GM23248 (cell line): Measurements from ENCODE around the gene SHCBP1. TPM values are rescaled to one million over a fixed set of nuclear protein-coding genes. Genes with fewer than 3 reads are reported as not detected.
"Not testable (repeated sequence)": the region's sequence is repeated elsewhere in the genome, so short reads cannot be mapped to it uniquely, and the experiment has no call there.

Experiments
- DNase-seq: peaks from one replicate; pipeline ENCODE4 v3.0.0-alpha.2; 2015
- H2AFZ ChIP-seq: fragments of 200-600 bp; sonication (generic); 2 replicates; pipeline ENCODE4 v1.6.1; 2016; ENCODE audit warnings: antibody characterized with exemption
- H3F3A ChIP-seq: fragments of 200-600 bp; sonication (generic); 2 replicates; pipeline ENCODE4 v1.6.1; 2016; ENCODE audit warnings: mild to moderate bottlenecking, antibody characterized with exemption, mixed run types; ENCODE audit not compliant: insufficient read depth
- H3K27ac ChIP-seq: fragments of 200-600 bp; sonication (generic); 2 replicates; pipeline ENCODE4 v1.5.1; 2016; ENCODE audit warnings: mild to moderate bottlenecking
- H3K27me3 ChIP-seq: fragments of 200-600 bp; sonication (generic); replicated peaks from 2 replicates; pipeline ENCODE4 v1.6.1; 2016; ENCODE audit warnings: mild to moderate bottlenecking; ENCODE audit not compliant: insufficient read depth
- H3K36me3 ChIP-seq: fragments of 200-600 bp; sonication (generic); 2 replicates; pipeline ENCODE4 v1.6.1; 2016; ENCODE audit warnings: low read depth, mild to moderate bottlenecking
- H3K4me1 ChIP-seq: fragments of 200-600 bp; sonication (generic); 2 replicates; pipeline ENCODE4 v1.6.1; 2016; ENCODE audit warnings: mild to moderate bottlenecking; ENCODE audit not compliant: insufficient read depth
- H3K4me2 ChIP-seq: fragments of 200-600 bp; sonication (generic); one replicate; pipeline ENCODE4 v1.6.1; 2016; ENCODE audit warnings: mild to moderate bottlenecking; ENCODE audit not compliant: unreplicated experiment
- H3K4me3 ChIP-seq: fragments of 200-600 bp; sonication (generic); 2 replicates; pipeline ENCODE4 v1.5.1; 2016; ENCODE audit warnings: mild to moderate bottlenecking
- H3K79me2 ChIP-seq: fragments of 200-600 bp; sonication (generic); 2 replicates; pipeline ENCODE4 v1.6.1; 2016; ENCODE audit warnings: mild to moderate bottlenecking; ENCODE audit not compliant: insufficient read depth
- H3K9ac ChIP-seq: fragments of 200-600 bp; sonication (generic); 2 replicates; pipeline ENCODE4 v1.6.1; 2016; ENCODE audit warnings: mild to moderate bottlenecking
- H3K9me2 ChIP-seq: fragments of 200-600 bp; sonication (generic); 2 replicates; pipeline ENCODE4 v1.6.1; 2016; ENCODE audit warnings: mixed run types, mild to moderate bottlenecking, moderate library complexity; ENCODE audit not compliant: insufficient read depth
- H3K9me3 ChIP-seq: fragments of 200-600 bp; sonication (generic); one replicate; pipeline ENCODE4 v1.6.1; 2017; ENCODE audit warnings: low read depth
- H4K20me1 ChIP-seq: fragments of 200-600 bp; sonication (generic); 2 replicates; pipeline ENCODE4 v1.6.0; 2016; ENCODE audit not compliant: insufficient read depth
- EZH2 ChIP-seq: fragments of 200-600 bp; sonication (generic); IDR thresholded peaks from 2 replicates; pipeline ENCODE4 v1.6.1; 2018; ENCODE audit warnings: antibody characterized with exemption, mild to moderate bottlenecking; ENCODE audit not compliant: insufficient read depth, poor library complexity, severe bottlenecking
- EZH2phosphoT487 ChIP-seq: fragments of 200-600 bp; sonication (generic); IDR thresholded peaks from 2 replicates; pipeline ENCODE4 v1.6.1; 2018; ENCODE audit warnings: antibody characterized with exemption, moderate library complexity, mild to moderate bottlenecking, low read depth; ENCODE audit not compliant: insufficient read depth
- WGBS, 2 experiments: methylation state at CpG; one replicate each; pipeline ENCODE4 v1.1.6; 2015 to 2017; ENCODE audit warnings: low lambda C conversion rate in 2 of 2, low coverage in 1 of 2; ENCODE audit errors: missing lambda C conversion rate in 2 of 2; 5-methylcytosine and 5-hydroxymethylcytosine counted together
- in situ Hi-C: fragments of 300-500 bp; cut with MboI; formaldehyde crosslinking; loops from 2 replicates; pipeline ENCODE4 v1.15.0; 2020
- polyA plus RNA-seq: library from polyadenylated mRNA; unstranded; fragments of >200 nt; fragmentation: Nextera tagmentation; extraction: Ambion mirVana; gene quantifications from 2 replicates; pipeline ENCODE4 v1.2.1, GENCODE V29; 2016
- total RNA-seq: library from RNA; depleted of rRNA; stranded (reverse); fragments of >200 nt; shearing (Covaris generic); gene quantifications from 2 replicates; pipeline ENCODE4 v1.2.3, GENCODE V29; 2014

Gene SHCBP1
- total and polyA plus RNA-seq, 2 experiments from 2014 or later, result 17.1 to 19.1 TPM

DNA sequence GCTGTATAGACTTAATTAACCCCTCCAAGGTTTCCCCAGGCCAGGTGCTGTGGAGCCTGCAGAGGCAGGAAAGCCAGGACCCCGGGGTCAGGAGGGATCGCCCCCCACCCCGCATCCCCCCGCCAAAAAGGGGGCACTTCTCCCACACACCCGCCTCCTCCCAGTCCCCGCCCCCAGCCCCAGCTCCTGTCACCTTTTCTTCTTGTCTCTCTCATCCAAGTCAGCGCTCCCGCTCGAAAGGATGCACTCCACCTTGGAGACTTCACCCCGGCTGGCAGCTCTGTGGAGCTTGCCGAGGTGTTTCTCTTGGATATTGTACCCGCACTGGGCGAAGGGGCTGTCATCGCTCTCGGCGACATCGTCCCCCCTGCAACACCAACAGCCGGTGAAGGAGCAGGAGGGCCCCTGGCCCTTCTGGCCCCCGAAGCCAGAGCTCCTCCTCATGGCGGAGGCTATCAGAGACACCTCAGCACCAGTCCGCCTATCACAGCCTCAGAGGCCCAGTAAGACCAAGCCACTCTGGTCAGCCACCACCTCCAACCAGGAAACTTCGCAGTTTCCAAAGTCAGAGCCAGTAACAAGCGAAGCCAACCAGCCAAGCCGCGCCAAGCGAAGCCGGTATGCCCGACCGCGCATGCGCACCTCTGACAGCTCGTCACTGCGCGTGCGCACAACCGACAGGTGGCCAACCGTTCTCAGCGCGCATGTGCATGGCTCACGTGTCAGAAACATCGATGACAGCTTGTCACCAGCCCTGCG is 52.5 kb downstream of the SHCBP1 start:
- no peaks in the 10 kb centered on the region for H3K36me3 ChIP-seq
- H4K20me1 ChIP-seq, result no peaks in the 10 kb centered on the region
- no peak overlapping the region for H2AFZ ChIP-seq
- H3K9me3 ChIP-seq, result no peaks in the 10 kb centered on the region
- H3F3A ChIP-seq, result no peaks in the 10 kb centered on the region
- H3K9me2 ChIP-seq, result no peaks in the 10 kb centered on the region
- in situ Hi-C loops, result no loop called here
- WGBS, 2 experiments, result 85 to 86% methylated on average over 37 to 42 of the region's 42 CpGs
- no peak overlapping the region for H3K4me3 ChIP-seq
- no peaks in the 10 kb centered on the region for H3K27me3 ChIP-seq
- no peak overlapping the region for H3K27ac ChIP-seq
- TF ChIP-seq EZH2, result no peak
- no peaks in the 10 kb centered on the region for H3K79me2 ChIP-seq
- no peak for DNase-seq
- no peaks in the 10 kb centered on the region for H3K4me1 ChIP-seq
- no peak overlapping the region for H3K4me2 ChIP-seq
- no peak overlapping the region for H3K9ac ChIP-seq

DNA sequence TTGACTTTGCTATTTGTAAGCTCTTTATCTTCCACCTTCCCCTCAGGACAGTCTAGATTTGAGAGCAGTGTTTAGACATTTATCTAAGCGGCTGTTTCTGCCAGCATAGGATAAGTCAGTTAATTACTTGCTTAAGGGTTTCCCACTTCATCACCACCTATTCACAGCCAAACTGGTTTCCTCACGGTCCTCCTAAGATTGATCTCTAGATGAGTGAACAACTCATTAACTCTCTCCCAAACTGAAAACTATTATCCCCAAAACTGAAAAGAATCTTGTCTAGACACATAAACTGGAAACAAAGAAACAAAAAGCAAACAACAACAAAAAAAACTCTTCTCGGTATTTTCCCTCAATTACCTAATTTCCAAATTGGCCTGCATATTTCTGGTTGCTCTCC is 58.2 kb downstream of the SHCBP1 start:
- in situ Hi-C loops, result no loop called here
- no peaks in the 10 kb centered on the region for H3K9me3 ChIP-seq
- no peaks in the 10 kb centered on the region for H3K4me1 ChIP-seq
- DNase-seq, result no peak
- no peak overlapping the region for H3K4me3 ChIP-seq
- no peaks in the 10 kb centered on the region for H3F3A ChIP-seq
- no peaks in the 10 kb centered on the region for H3K36me3 ChIP-seq
- no peak overlapping the region for H3K4me2 ChIP-seq
- H3K79me2 ChIP-seq, result no peaks in the 10 kb centered on the region
- H2AFZ ChIP-seq, result no peak overlapping the region; the same call in 1 of the 2 replicates
- H3K27ac ChIP-seq, result no peak overlapping the region
- no peaks in the 10 kb centered on the region for H3K27me3 ChIP-seq
- H3K9ac ChIP-seq, result no peak overlapping the region
- 63 to 65% methylated on average over 3 of the region's 3 CpGs for WGBS, 2 experiments
- no peak for TF ChIP-seq EZH2
- H4K20me1 ChIP-seq, result no peaks in the 10 kb centered on the region
- H3K9me2 ChIP-seq, result no peaks in the 10 kb centered on the region

DNA sequence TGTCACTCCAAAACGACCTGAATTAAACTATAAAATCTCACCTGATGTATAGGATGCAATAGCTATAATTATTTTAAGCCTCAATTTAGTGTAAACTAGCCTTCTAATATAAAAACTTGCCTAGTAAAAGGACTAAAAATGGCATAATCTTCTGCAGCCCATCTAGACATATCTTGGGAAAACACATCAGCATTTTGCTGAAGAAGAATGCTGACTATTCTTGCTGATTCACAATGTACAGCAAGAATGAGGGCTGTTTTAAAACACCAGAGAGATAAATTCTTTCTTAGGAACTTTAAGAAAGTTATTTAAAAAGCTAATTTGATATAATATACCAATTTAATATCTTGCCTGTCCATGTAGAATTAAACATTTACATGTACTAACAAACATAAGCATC is 63.2 kb downstream of the SHCBP1 start:
- DNase-seq, result no peak
- no peak for TF ChIP-seq EZH2phosphoT487
- no peak for TF ChIP-seq EZH2
- in situ Hi-C loops, result no loop called here

DNA sequence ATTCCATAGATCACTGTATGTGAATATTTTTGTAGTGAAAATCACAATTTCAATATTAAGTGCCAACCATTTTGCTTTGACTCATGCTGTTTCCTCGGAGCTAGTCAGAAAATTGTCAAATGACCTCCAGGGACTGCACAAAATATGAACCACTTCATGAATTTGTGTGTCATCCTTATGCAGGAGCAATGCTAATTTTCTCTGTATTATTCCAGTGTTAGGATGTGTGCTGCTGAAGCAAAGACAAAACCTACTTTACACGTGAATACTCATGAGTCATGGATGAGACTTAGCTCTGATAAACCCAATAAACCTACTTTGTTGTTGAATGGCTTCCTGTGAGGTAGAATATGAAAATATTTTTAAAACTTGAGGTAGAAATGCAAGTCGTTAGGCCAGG is 65.2 kb downstream of the SHCBP1 start:
- peak overlapping the region; percentile 34; the same call in 1 of the 2 replicates for H2AFZ ChIP-seq
- in situ Hi-C loops, result no loop called here
- DNase-seq, result peak; percentile 57
- H3K36me3 ChIP-seq, result no peaks in the 10 kb centered on the region
- no peaks in the 10 kb centered on the region for H3K79me2 ChIP-seq
- no peak overlapping the region for H3K4me3 ChIP-seq
- no peak overlapping the region for H3K27ac ChIP-seq
- TF ChIP-seq EZH2, result no peak
- TF ChIP-seq EZH2phosphoT487, result no peak
- 14 to 19% methylated on average over 3 of the region's 3 CpGs for WGBS, 2 experiments
- no peaks in the 10 kb centered on the region for H3K27me3 ChIP-seq
- peaks cover 4% of the 10 kb centered on the region; the same call in 1 of the 2 replicates for H3K4me1 ChIP-seq
- no peak overlapping the region for H3K9ac ChIP-seq
- H3K4me2 ChIP-seq, result no peak overlapping the region
- H3F3A ChIP-seq, result peaks cover 8% of the 10 kb centered on the region; the same call in 1 of the 2 replicates
- no peaks in the 10 kb centered on the region for H3K9me3 ChIP-seq
- H3K9me2 ChIP-seq, result no peaks in the 10 kb centered on the region
- no peaks in the 10 kb centered on the region for H4K20me1 ChIP-seq

More for the DNA sequence above, 63.2 kb downstream of the SHCBP1 start:
- Histone ChIP-seq H3K4me2 (no peak overlapping the region), H3F3A (peaks cover 8% of the 10 kb centered on the region; the same call in 1 of the 2 replicates), H4K20me1 (no peaks in the 10 kb centered on the region), H3K79me2 (no peaks in the 10 kb centered on the region), H3K27ac (no peak overlapping the region), H2AFZ (peak overlapping the region; percentile 32; the same call in 1 of the 2 replicates), H3K27me3 (no peaks in the 10 kb centered on the region), H3K9me3 (no peaks in the 10 kb centered on the region), H3K4me3 (no peak overlapping the region), H3K36me3 (no peaks in the 10 kb centered on the region), H3K9ac (no peak overlapping the region), H3K9me2 (no peaks in the 10 kb centered on the region), H3K4me1 (peaks cover 4% of the 10 kb centered on the region; the same call in 1 of the 2 replicates)
- 21 to 32% methylated on average over 1 of the region's 1 CpG for WGBS, 2 experiments

DNA sequence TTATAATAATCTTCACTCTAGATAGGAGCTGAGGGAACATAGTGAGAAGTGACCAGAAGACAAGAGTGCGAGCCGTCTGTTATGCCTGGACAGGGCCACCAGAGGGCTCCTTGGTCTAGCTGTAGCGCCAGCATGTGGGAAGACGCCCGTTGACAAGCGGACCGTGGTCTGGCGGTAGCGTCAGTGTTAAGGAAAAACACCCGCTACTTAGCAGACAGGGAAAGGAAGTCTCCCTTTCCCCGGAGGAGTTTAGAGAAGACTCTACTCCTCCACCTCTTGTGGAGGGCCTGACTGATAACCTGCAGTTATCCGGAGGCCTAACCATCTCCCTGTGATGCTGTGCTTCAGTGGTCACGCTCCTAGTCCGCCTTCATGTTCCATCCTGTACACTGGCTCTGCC is 66.7 kb downstream of the SHCBP1 start:
- H3K27ac ChIP-seq, H3K79me2 ChIP-seq, H3K9me3 ChIP-seq, H3K36me3 ChIP-seq, H4K20me1 ChIP-seq, H3K9ac ChIP-seq, H3K9me2 ChIP-seq, H3K27me3 ChIP-seq, H3K4me1 ChIP-seq, in situ Hi-C loops, H3F3A ChIP-seq: not testable (repeated sequence)
- H3K4me3 ChIP-seq, result peak overlapping the region; percentile 31; the same call in 1 of the 2 replicates
- 19% methylated on average over 14 of the region's 14 CpGs for WGBS, 2 experiments
- peak overlapping the region; percentile 40 for H3K4me2 ChIP-seq
- peak; percentile 86 for DNase-seq
- H2AFZ ChIP-seq, result peak overlapping the region; percentile 76
